OCI-LY1 (cell line): ENCODE measurements around the gene FBXL4.

ENCODE experiments used
- H2AFZ ChIP-seq: fragments of 200-600 bp; sonication (generic), shearing (Covaris generic); 2 replicates; pipeline ENCODE4 v1.6.0; 2014; ENCODE audit warnings: antibody characterized with exemption, mild to moderate bottlenecking, low read length
- H3F3A ChIP-seq: fragments of 200-600 bp; sonication (generic), shearing (Covaris generic); 2 replicates; pipeline ENCODE4 v1.6.0; 2014; ENCODE audit warnings: mild to moderate bottlenecking, antibody characterized with exemption, low read length, moderate library complexity; ENCODE audit not compliant: insufficient read depth
- H3K27ac ChIP-seq: fragments of 200-600 bp; sonication (generic); 2 replicates; pipeline ENCODE4 v1.5.1; 2014; ENCODE audit warnings: low read length, mixed run types, mild to moderate bottlenecking, low read depth; ENCODE audit not compliant: poor library complexity, severe bottlenecking
- H3K27me3 ChIP-seq: fragments of 200-600 bp; sonication (generic); 2 replicates; pipeline ENCODE4 v1.6.0; 2014; ENCODE audit warnings: antibody characterized with exemption, mild to moderate bottlenecking, low read length, moderate library complexity; ENCODE audit not compliant: insufficient read depth
- H3K36me3 ChIP-seq: fragments of 200-600 bp; sonication (generic); 2 replicates; pipeline ENCODE4 v1.6.1; 2014; ENCODE audit warnings: mild to moderate bottlenecking, antibody characterized with exemption, low read length, moderate library complexity, mixed read lengths; ENCODE audit not compliant: insufficient read depth
- H3K4me1 ChIP-seq: fragments of 200-600 bp; sonication (generic); 2 replicates; pipeline ENCODE4 v1.5.1; 2014; ENCODE audit warnings: mild to moderate bottlenecking, low read length, moderate library complexity; ENCODE audit not compliant: insufficient read depth, severe bottlenecking
- H3K4me2 ChIP-seq: fragments of 200-600 bp; sonication (generic), shearing (Covaris generic); 2 replicates; pipeline ENCODE4 v1.6.1; 2014; ENCODE audit warnings: low read length
- H3K4me3 ChIP-seq: fragments of 200-600 bp; sonication (generic); 2 replicates; pipeline ENCODE4 v1.5.1; 2014; ENCODE audit warnings: low read length, low read depth, mild to moderate bottlenecking, mixed read lengths; ENCODE audit not compliant: poor library complexity, severe bottlenecking
- H3K79me2 ChIP-seq: fragments of 200-600 bp; shearing (Covaris generic); 2 replicates; pipeline ENCODE4 v1.6.1; 2016; ENCODE audit warnings: mixed run types, low read length, mixed read lengths; ENCODE audit not compliant: insufficient read depth
- H3K9ac ChIP-seq: fragments of 200-600 bp; sonication (generic), shearing (Covaris generic); 2 replicates; pipeline ENCODE4 v1.6.1; 2014; ENCODE audit warnings: mild to moderate bottlenecking, low read length, mixed read lengths
- H3K9me2 ChIP-seq: fragments of 200-600 bp; sonication (generic), shearing (Covaris generic); 2 replicates; pipeline ENCODE4 v1.6.1; 2014; ENCODE audit warnings: low read depth, mild to moderate bottlenecking, low read length, mixed read lengths
- H3K9me3 ChIP-seq: fragments of 200-600 bp; shearing (Covaris generic); 2 replicates; pipeline ENCODE4 v1.6.1; 2014; ENCODE audit warnings: low read length, mixed read lengths
- H4K20me1 ChIP-seq: fragments of 200-600 bp; sonication (generic), shearing (Covaris generic); 2 replicates; pipeline ENCODE4 v1.6.0; 2016; ENCODE audit warnings: mild to moderate bottlenecking, low read length; ENCODE audit not compliant: insufficient read depth
- EZH2 ChIP-seq: fragments of 200-600 bp; sonication (generic), shearing (Covaris generic); IDR thresholded peaks from 2 replicates; pipeline ENCODE4 v1.8.0; 2017; ENCODE audit warnings: borderline replicate concordance, mixed run types, mild to moderate bottlenecking, antibody characterized with exemption, low read length, moderate library complexity, mixed read lengths
- TF ChIP-seq, protein P1 (sequence below): fragments of 200-600 bp; sonication (generic), shearing (Covaris generic); IDR thresholded peaks from 2 replicates; pipeline ENCODE4 v1.5.1; 2017; ENCODE audit warnings: mild to moderate bottlenecking, antibody characterized with exemption, low read length, moderate library complexity, mixed read lengths

FBXL4 gene

GRCh38 chr6:98973571-98973970 is 25.8 kb upstream of the FBXL4 start:
- Histone ChIP-seq H2AFZ (no peak overlapping the region), H3K4me1 (no peaks in the 10 kb centered on the region), H3K9me3 (no peaks in the 10 kb centered on the region), H3K4me3 (no peak overlapping the region), H3K27me3 (no peaks in the 10 kb centered on the region), H3F3A (no peaks in the 10 kb centered on the region), H4K20me1 (no peaks in the 10 kb centered on the region), H3K9ac (no peak overlapping the region), H3K36me3 (no peaks in the 10 kb centered on the region), H3K9me2 (no peaks in the 10 kb centered on the region), H3K4me2 (no peak overlapping the region), H3K79me2 (no peaks in the 10 kb centered on the region), H3K27ac (no peak overlapping the region)
- TF ChIP-seq EZH2: no peak
- TF ChIP-seq, protein P1, sequence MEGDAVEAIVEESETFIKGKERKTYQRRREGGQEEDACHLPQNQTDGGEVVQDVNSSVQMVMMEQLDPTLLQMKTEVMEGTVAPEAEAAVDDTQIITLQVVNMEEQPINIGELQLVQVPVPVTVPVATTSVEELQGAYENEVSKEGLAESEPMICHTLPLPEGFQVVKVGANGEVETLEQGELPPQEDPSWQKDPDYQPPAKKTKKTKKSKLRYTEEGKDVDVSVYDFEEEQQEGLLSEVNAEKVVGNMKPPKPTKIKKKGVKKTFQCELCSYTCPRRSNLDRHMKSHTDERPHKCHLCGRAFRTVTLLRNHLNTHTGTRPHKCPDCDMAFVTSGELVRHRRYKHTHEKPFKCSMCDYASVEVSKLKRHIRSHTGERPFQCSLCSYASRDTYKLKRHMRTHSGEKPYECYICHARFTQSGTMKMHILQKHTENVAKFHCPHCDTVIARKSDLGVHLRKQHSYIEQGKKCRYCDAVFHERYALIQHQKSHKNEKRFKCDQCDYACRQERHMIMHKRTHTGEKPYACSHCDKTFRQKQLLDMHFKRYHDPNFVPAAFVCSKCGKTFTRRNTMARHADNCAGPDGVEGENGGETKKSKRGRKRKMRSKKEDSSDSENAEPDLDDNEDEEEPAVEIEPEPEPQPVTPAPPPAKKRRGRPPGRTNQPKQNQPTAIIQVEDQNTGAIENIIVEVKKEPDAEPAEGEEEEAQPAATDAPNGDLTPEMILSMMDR: no peak

DNA sequence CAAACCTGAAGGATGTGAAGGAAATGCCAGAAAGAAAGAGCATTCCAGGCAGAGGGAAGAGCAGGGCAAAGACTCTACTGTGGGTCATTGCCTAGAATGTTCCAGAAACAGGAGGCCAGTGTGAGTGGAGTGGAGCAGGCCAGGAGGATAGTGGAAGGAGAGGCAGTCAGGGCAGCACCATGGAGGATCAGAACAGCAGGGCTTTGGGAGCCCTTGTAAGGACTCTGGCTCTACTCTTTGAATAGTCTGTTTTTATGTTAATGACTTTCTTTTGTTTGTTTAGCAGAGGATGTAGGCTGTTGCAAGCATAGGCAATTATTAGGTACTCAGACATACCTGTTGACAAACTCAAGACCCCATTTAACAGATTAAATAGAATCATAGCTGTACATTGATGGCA is 23.6 kb upstream of the FBXL4 start:
- Histone ChIP-seq H3K4me3 (no peak overlapping the region), H3K27me3 (no peaks in the 10 kb centered on the region), H3K9ac (no peak overlapping the region), H3F3A (no peaks in the 10 kb centered on the region), H3K9me2 (no peaks in the 10 kb centered on the region), H3K9me3 (0 out of 2 replicates have a peak, but pooled peaks cover 2% of the 10 kb centered on the region), H4K20me1 (no peaks in the 10 kb centered on the region), H3K79me2 (no peaks in the 10 kb centered on the region), H3K4me1 (no peaks in the 10 kb centered on the region), H3K36me3 (no peaks in the 10 kb centered on the region), H3K27ac (no peak overlapping the region), H3K4me2 (no peak overlapping the region), H2AFZ (no peak overlapping the region)
- no peak for TF ChIP-seq EZH2
- TF ChIP-seq, protein P1: no peak

GRCh38 chr6:98970469-98970868 is 22.7 kb upstream of the FBXL4 start:
- no peak overlapping the region for H3K4me2 ChIP-seq
- no peak overlapping the region for H2AFZ ChIP-seq
- TF ChIP-seq, protein P1: no peak
- TF ChIP-seq EZH2: no peak

More at GRCh38 chr6:98970469-98970868, 22.7 kb upstream of the FBXL4 start:
- H3K4me1 ChIP-seq: no peaks in the 10 kb centered on the region
- H3K36me3 ChIP-seq: no peaks in the 10 kb centered on the region
- no peaks in the 10 kb centered on the region for H4K20me1 ChIP-seq
- no peaks in the 10 kb centered on the region for H3K79me2 ChIP-seq
- H3K27ac ChIP-seq: no peak overlapping the region
- H3K27me3 ChIP-seq: no peaks in the 10 kb centered on the region
- H3F3A ChIP-seq: no peaks in the 10 kb centered on the region
- H3K4me3 ChIP-seq: no peak overlapping the region
- H3K9me2 ChIP-seq: no peaks in the 10 kb centered on the region
- 0 out of 2 replicates have a peak, but pooled peaks cover 2% of the 10 kb centered on the region for H3K9me3 ChIP-seq
- no peak overlapping the region for H3K9ac ChIP-seq
